ENCODE measurements around the gene TOP2B. TPM values are rescaled to one million over a fixed set of nuclear protein-coding genes. Genes with fewer than 3 reads are reported as not detected.

TOP2B gene
- total RNA-seq, 6 experiments from 2014 or later: 69.9 to 97.1 (median 88.5) TPM

DNA sequence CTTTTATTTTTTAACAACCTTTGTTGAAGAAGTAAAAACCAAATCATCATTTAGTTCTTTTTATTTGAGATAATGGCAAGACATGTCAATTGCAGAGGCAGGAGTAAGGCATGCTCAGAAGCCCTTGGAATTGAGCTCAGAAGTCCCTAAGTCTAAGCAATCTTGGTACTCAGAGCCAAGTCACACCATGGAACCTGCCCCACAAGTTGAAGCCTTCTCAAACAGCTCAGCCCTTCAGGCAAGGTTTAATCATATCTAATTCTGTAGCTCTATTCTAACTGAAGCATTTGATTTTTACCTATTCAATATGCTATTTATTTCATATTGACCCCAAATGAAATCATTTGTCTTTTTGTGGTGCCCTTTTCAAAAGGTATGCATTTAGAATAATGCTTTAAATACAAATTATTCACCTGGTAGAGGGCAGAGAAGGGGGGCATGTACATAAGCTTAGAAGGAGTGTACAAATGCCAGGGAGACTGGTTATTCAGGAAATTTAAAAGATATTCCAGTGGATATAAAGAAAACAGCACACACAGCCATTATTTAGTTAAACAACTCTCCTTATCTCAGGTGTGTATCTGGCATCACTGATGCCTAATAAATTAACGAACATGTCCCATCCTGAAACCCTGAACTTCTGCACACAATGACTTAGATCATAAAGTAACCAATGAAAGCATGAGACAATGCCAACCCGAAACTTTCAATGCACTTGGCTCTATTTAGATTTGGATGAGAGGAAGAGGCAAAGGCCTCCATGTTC lies 26.2 kb upstream of the TOP2B start:
- H3K27ac Mint-ChIP-seq: no peak overlapping the region
- H3K4me1 Mint-ChIP-seq (ENCODE audit: low read depth): peaks cover 7% of the 10 kb centered on the region
- TF ChIP-seq CTCF (IDR thresholded peaks at IDR 0.05): no peak
- H3K9me3 Mint-ChIP-seq: no peaks in the 10 kb centered on the region
- DNase-seq: no peak
- no peak overlapping the region for H3K4me3 Mint-ChIP-seq
- H3K27me3 Mint-ChIP-seq (ENCODE audit: insufficient read depth): peaks cover 10% of the 10 kb centered on the region; the same call in 1 of the 2 replicates
- H3K36me3 Mint-ChIP-seq (ENCODE audit: low read depth): no peaks in the 10 kb centered on the region

DNA sequence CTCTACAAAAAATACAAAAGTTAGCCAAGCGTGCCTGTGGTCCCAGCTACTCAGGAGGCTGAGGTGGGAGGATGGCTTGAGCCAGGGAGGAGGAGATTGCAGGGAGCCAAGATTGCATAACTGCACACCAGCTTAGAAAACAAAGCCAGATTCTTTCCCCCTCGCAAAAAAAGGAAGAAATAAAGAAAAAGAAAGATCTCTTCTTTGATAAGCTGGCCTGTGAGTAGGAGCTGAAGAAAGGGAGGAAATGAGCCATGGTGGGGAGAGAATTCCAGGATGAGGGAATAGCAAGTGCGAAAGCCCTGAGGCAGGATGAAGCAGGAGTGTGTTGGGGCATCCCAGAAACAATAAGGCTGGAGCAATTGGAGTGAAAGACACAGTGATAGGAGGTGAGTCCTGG lies 24.5 kb upstream of the TOP2B start:
- no peak for TF ChIP-seq CTCF (IDR thresholded peaks at IDR 0.05)
- Mint-ChIP-seq H3K36me3 (ENCODE audit: low read depth) (no peaks in the 10 kb centered on the region), H3K4me3 (no peak overlapping the region), H3K27ac (no peak overlapping the region), H3K9me3 (no peaks in the 10 kb centered on the region), H3K27me3 (ENCODE audit: insufficient read depth) (peaks cover 14% of the 10 kb centered on the region; the same call in 1 of the 2 replicates), H3K4me1 (ENCODE audit: low read depth) (peaks cover 7% of the 10 kb centered on the region)
- no peak for DNase-seq

DNA sequence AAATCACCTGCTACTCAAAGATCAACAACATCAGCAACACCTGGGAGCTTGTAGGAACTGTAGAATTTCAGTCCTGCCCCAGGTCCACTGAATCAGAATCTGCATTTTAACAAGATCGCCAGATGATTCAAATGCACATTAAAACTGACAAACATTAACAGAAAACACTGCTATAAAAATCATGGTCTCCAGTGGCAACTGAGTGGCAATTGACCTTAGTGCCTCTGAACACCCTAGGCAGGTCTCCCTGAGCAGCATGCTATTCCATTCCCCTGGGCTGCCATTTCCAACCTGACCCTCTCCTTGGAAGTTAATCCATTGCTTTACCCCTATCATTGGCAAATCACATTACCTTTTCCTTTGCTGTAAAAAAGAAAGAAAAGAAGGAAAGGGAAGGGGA lies 23.0 kb upstream of the TOP2B start:
- Mint-ChIP-seq H3K27me3 (ENCODE audit: insufficient read depth) (peaks cover 12% of the 10 kb centered on the region; the same call in 1 of the 2 replicates), H3K4me3 (no peak overlapping the region), H3K9me3 (no peaks in the 10 kb centered on the region), H3K36me3 (ENCODE audit: low read depth) (no peaks in the 10 kb centered on the region), H3K27ac (no peak overlapping the region), H3K4me1 (ENCODE audit: low read depth) (peaks cover 7% of the 10 kb centered on the region)
- no peak for TF ChIP-seq CTCF (IDR thresholded peaks at IDR 0.05)
- no peak for DNase-seq

DNA sequence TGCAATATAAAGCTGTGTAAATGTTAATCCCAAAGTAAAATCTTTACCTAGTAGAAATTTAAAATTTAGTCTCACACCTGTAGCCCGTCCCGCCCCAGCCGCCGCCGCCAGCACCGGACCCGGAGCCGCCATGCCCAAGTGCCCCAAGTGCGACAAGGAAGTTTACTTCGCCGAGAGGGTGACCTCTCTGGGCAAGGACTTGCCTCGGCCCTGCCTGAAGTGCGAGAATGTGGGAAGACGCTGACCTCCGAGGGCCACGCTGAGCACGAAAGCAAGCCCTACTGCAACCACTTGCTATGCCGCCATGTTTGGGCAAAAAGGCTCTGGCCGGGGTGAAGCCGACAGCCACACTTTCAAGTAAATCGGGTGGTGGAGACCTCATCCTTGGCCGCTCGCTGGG lies 22.1 kb upstream of the TOP2B start:
- H3K27me3 Mint-ChIP-seq (ENCODE audit: insufficient read depth): peaks cover 12% of the 10 kb centered on the region; the same call in 1 of the 2 replicates
- H3K4me1 Mint-ChIP-seq (ENCODE audit: low read depth): peaks cover 7% of the 10 kb centered on the region
- TF ChIP-seq CTCF (IDR thresholded peaks at IDR 0.05): no peak
- no peak overlapping the region for H3K27ac Mint-ChIP-seq
- no peaks in the 10 kb centered on the region for H3K9me3 Mint-ChIP-seq
- DNase-seq: no peak
- H3K36me3 Mint-ChIP-seq (ENCODE audit: low read depth): no peaks in the 10 kb centered on the region
- H3K4me3 Mint-ChIP-seq: no peak overlapping the region

DNA sequence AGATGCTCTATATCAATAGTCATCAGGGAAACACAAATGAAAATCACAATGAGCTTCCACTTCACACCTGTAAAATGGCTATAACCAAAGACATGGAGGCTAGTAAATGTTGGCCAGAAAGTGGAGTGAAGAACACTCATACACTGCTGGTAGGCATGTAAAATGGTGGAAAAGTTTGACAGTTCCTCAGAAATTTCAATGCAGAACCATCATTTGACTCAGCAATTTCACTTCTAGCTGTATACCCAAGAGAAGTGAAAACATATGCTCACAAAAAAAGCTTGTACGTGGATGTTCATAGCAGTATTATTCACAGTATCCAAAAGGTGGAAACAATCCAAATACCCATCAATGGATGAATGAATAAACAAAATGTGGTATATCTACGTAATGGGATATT lies 19.2 kb upstream of the TOP2B start:
- no peak for TF ChIP-seq CTCF (IDR thresholded peaks at IDR 0.05)
- no peak overlapping the region for H3K4me3 Mint-ChIP-seq
- peaks cover 9% of the 10 kb centered on the region; the same call in 1 of the 2 replicates for H3K27me3 Mint-ChIP-seq (ENCODE audit: insufficient read depth)
- H3K27ac Mint-ChIP-seq: no peak overlapping the region
- no peaks in the 10 kb centered on the region for H3K36me3 Mint-ChIP-seq (ENCODE audit: low read depth)
- H3K4me1 Mint-ChIP-seq (ENCODE audit: low read depth): peaks cover 7% of the 10 kb centered on the region
- no peak for DNase-seq
- H3K9me3 Mint-ChIP-seq: no peaks in the 10 kb centered on the region

Measured in HFFc6 (cell line).